Measurements from ENCODE around the gene PBX3. TPM values are rescaled to one million over a fixed set of nuclear protein-coding genes. Genes with fewer than 3 reads are reported as not detected.

Gene PBX3
- total and polyA plus RNA-seq, 10 donors: 7.2 to 58.4 (median 34.1) TPM

DNA sequence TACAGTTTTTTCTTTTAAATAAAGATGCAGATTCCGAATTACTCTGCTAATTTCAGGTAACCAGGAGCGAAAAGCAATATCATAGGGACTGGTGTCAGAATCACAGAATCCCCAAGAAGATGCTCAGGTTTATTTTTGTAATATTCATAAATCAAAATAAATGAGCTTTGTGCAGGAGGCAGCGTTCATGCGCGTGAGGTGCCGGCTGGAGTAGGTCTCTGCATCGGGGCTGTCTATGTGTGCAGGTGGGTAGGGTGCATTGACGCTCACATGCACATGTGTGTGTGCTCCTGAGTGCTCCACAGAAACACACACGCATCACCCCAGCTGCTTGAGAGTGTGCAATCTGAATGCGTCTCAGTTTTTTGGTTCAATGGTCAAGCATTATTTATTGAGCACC lies 226.4 kb downstream of the PBX3 start:
- intact Hi-C loops (cut with DNase I; ENCODE audit: low total_unique reads): no loop called here
- Histone ChIP-seq H3K36me3 (no peaks in the 10 kb centered on the region), H3K4me3 (no peak overlapping the region), H3K9me3 (peaks cover 0 to 25% (median 6%) of the 10 kb centered on the region in 8 donors), H3K27me3 (replicated peaks in 1 of 7) (no peaks in the 10 kb centered on the region), H3K27ac (no peak overlapping the region), H3K4me1 (no peaks in the 10 kb centered on the region)
- TF ChIP-seq POLR2AphosphoS5 (IDR thresholded peaks at IDR 0.05): no peak
- TF ChIP-seq, protein P1, sequence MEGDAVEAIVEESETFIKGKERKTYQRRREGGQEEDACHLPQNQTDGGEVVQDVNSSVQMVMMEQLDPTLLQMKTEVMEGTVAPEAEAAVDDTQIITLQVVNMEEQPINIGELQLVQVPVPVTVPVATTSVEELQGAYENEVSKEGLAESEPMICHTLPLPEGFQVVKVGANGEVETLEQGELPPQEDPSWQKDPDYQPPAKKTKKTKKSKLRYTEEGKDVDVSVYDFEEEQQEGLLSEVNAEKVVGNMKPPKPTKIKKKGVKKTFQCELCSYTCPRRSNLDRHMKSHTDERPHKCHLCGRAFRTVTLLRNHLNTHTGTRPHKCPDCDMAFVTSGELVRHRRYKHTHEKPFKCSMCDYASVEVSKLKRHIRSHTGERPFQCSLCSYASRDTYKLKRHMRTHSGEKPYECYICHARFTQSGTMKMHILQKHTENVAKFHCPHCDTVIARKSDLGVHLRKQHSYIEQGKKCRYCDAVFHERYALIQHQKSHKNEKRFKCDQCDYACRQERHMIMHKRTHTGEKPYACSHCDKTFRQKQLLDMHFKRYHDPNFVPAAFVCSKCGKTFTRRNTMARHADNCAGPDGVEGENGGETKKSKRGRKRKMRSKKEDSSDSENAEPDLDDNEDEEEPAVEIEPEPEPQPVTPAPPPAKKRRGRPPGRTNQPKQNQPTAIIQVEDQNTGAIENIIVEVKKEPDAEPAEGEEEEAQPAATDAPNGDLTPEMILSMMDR (IDR thresholded peaks at IDR 0.05 in 8 of 11, conservative IDR thresholded peaks at IDR 0.05 in 3 of 11): no peak
- TF ChIP-seq POLR2A (IDR thresholded peaks at IDR 0.05): no peak
- no peak for DNase-seq
- WGBS, 5 donors: 87 to 96% (median 89%) methylated on average over 10 of the region's 10 CpGs

DNA sequence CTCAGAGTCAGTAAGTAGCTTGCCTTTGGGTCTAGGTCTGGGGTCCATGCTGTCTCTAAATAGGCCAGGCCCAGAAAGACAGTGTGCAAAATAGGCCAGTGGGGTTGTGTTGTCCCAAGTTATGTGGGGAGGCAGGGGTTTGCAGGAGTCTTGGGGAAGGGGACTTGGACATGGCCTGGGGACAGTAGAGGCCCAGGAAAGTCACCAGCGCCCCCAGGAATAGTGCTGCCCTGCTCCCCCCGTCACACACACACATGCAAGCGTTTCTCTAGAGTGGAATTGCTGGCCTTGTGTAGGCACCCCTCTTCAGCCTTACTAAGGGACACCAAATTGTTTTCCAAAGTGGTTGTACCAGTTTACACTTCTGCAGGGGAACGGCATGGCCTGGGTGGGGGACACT lies 227.5 kb downstream of the PBX3 start:
- H3K27me3 ChIP-seq (replicated peaks in 1 of 7): no peaks in the 10 kb centered on the region
- peaks cover 0 to 36% (median 17%) of the 10 kb centered on the region in 8 donors for H3K9me3 ChIP-seq
- DNase-seq: no peak
- 85 to 99% (median 89%) methylated on average over 4 of the region's 4 CpGs for WGBS, 5 donors
- TF ChIP-seq, protein P1 (IDR thresholded peaks at IDR 0.05 in 8 of 11, conservative IDR thresholded peaks at IDR 0.05 in 3 of 11): no peak
- TF ChIP-seq POLR2AphosphoS5 (IDR thresholded peaks at IDR 0.05): no peak
- TF ChIP-seq POLR2A (IDR thresholded peaks at IDR 0.05): no peak
- no peaks in the 10 kb centered on the region for H3K4me1 ChIP-seq
- H3K4me3 ChIP-seq: no peak overlapping the region
- no peak overlapping the region for H3K27ac ChIP-seq
- intact Hi-C loops (cut with DNase I; ENCODE audit: low total_unique reads): no loop called here
- H3K36me3 ChIP-seq: no peaks in the 10 kb centered on the region

DNA sequence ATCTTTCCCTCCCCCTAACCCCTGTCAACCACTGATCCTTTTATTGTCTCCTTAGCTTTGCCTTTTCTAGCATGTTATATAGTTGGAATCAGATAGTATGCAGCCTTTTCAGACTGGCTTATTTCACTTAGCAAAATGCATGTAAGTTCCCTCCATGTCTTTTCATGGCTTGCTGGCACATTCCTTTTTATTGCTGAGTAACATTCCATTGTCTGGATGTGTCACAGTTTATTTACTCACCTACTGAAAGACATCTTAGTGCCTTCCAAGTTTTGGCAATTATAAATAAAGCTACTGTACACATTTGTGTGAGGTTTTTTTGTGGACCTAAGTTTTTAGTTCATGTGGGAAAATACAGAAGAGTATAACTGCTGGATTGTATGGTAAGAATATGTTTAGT lies 230.1 kb downstream of the PBX3 start:
- H3K27me3 ChIP-seq (replicated peaks in 1 of 7): peaks cover 0 to 8% (median 0%) of the 10 kb centered on the region in 7 donors
- H3K27ac ChIP-seq: no peak overlapping the region
- H3K4me3 ChIP-seq: no peak overlapping the region
- TF ChIP-seq, protein P1 (IDR thresholded peaks at IDR 0.05 in 8 of 11, conservative IDR thresholded peaks at IDR 0.05 in 3 of 11): no peak
- TF ChIP-seq POLR2A (IDR thresholded peaks at IDR 0.05) (no peak), POLR2AphosphoS5 (IDR thresholded peaks at IDR 0.05) (no peak)
- H3K36me3 ChIP-seq: no peaks in the 10 kb centered on the region
- no peak for DNase-seq
- peaks cover 0 to 49% (median 27%) of the 10 kb centered on the region in 8 donors for H3K9me3 ChIP-seq
- no peaks in the 10 kb centered on the region for H3K4me1 ChIP-seq
- intact Hi-C loops (cut with DNase I; ENCODE audit: low total_unique reads): no loop called here

DNA sequence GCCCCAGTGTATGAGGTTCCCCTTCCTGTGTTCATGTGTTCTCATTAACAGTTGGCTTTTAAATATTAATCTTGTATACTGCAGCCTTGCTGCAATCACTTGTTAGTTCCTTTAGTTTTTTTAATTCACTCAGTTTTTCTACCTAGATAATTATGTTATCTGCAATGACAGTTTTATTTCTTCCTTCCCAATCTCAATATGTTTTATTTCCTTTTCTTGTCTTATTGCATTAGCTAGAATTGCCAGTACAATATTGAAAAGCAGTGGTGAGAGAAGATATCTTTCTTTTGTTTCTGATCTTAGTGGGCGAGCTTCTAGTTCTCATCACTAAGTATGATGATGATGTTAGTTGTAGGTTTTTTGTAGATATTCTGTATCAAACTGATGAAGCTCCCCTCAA lies 232.2 kb downstream of the PBX3 start:
- peaks cover 0 to 48% (median 27%) of the 10 kb centered on the region in 8 donors for H3K9me3 ChIP-seq
- TF ChIP-seq, protein P1 (IDR thresholded peaks at IDR 0.05 in 8 of 11, conservative IDR thresholded peaks at IDR 0.05 in 3 of 11): no peak
- TF ChIP-seq POLR2A (IDR thresholded peaks at IDR 0.05): no peak
- no peak for TF ChIP-seq POLR2AphosphoS5 (IDR thresholded peaks at IDR 0.05)
- 76 to 100% (median 94%) methylated on average over 1 of the region's 1 CpG for WGBS, 5 donors
- H3K4me1 ChIP-seq: no peaks in the 10 kb centered on the region
- no peak overlapping the region for H3K4me3 ChIP-seq
- no peak for DNase-seq
- no peaks in the 10 kb centered on the region for H3K36me3 ChIP-seq
- H3K27ac ChIP-seq: no peak overlapping the region
- intact Hi-C loops (cut with DNase I; ENCODE audit: low total_unique reads): no loop called here
- H3K27me3 ChIP-seq (replicated peaks in 1 of 7): peaks cover 0 to 16% (median 0%) of the 10 kb centered on the region in 7 donors
